GM19468 (cell line): ENCODE measurements around the gene KLK7.

ENCODE experiments used
- ATAC-seq: cut with Tn5 transposase; IDR thresholded peaks from one replicate; pipeline ENCODE4 v1.9.1; 2021; ENCODE audit warnings: mild to moderate bottlenecking, moderate library complexity, moderate number of reproducible peaks; ENCODE audit not compliant: unreplicated experiment; ENCODE audit errors: extremely low read depth

KLK7 gene

DNA sequence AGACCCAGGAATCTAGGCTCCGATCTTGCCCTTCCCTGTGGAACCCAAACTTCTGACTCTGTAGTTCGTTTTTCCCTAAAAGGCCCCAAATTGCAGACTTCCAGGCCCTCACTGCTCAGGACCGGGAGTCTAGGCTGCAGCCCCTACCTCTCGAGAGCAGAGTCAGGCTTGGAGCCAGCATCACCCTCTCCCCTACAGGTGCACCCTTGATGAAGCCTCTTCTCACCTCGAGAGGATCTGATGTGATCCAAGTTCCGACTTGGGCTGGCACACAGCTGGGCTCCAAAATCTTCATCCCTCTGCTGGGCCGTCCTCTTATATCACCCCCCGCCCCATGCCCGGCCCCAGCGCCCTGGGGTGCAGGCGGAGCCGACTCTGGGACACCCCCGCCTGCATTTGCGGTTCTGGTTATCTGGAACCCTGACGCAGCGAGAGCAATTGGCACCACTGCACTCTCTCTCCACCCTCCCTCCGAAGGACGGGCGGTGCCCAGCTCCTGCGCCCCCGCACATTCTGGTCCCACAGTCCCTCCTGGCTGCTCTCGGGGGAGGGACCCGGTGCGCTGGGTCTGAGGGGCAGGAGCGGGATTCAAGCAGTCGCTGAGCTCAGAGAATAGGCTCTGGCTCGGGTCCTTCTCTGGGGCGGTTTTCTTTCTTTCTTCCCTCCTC, at the start of gene KLK7:
KLK7 (minus strand) TSS at position 293 of the 668 bp plus-strand sequence. CDS start 1,518 bp downstream, outside the sequence.
- no peak for ATAC-seq

DNA sequence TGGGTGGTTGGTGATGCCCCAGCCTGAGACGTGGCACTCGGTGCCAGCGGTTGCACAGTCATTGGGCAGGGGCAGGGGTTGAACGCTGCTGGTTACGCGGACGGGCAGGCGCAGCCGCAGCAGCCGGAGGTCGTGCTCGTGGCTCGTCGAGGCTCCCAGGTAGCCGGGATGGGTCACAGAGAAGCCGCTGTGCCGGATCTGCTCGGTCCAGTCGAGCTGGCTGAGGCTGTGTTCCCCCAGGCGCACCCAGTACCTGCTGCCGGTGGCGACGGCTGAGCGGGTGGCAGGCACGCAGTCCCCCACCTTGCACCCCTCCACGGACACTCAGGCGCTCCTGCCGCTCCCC, 48.1 kb upstream of the KLK7 start:
- ATAC-seq: no peak

GRCh38 chr19:51031220-51031879, 47.6 kb upstream of the KLK7 start:
- ATAC-seq: no peak

GRCh38 chr19:51030631-51031030, 46.9 kb upstream of the KLK7 start:
- ATAC-seq: no peak

GRCh38 chr19:51029718-51030117, 46.0 kb upstream of the KLK7 start:
- no peak for ATAC-seq

GRCh38 chr19:51027873-51028272, 44.2 kb upstream of the KLK7 start:
- ATAC-seq: no peak

DNA sequence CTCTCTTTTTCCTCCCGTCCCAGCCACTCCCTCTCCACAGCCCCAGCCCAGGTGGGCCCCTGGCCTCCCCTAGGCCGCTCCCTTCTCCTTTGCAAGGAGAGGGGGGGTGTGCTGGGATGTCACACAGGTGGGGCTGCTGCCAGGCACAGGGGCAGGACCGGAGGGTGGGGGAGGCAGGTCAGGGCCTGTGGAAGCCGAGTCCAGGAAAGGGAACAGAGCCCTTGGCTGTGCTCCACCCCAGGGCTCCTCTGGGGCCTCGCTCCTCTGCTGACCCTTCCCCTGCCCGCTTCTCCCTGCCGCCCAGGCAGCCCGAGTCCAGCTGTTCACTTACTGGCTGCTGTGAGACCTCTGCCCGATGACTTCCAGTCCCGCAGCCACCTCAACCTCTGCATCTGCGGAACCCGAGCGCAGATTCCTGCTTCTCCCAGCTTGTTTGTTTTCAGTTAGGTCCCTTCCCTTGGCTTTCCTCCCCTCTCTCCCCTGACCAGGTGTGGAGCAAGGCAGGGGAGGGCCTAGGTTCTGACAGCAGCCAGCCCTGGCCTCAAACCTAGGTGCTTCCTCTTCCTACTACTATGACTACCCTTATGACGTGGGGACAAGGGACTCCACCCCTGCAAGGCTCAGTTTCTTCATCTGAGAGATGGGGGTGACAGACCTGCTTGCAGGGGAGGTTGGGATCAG, 43.5 kb upstream of the KLK7 start:
- no peak for ATAC-seq

GRCh38 chr19:51026554-51026831, 42.8 kb upstream of the KLK7 start, which contains the start of gene KLK11:
Gene KLK11 (minus strand): TSS chr19:51026616. CDS start chr19:51025631, 985 bp downstream.
- no peak for ATAC-seq

- no peak for ATAC-seq
Observed at GRCh38 chr19:51025809-51026553, 42.3 kb upstream of the KLK7 start.

DNA sequence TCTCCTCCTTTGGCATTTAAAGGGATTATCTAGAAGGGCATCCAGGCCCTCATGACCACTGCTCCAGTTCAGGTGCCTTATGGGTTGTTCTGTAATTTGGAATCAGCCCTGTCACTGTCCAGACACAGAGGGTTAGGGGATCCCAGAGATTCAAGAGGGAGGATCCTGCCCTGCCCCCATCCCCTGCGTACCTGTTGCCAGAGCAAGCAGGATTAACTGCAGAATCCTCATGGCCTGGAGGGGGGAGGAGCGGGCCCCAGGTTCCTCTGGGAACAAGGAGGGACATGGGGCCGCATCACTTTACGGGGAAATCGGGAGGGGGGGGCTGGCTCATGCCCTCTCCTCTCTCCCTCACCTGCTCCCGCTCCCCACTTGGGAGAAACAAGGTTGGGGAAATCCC, 41.7 kb upstream of the KLK7 start:
- no peak for ATAC-seq

- ATAC-seq: no peak
Observed at GRCh38 chr19:51024924-51025323, 41.2 kb upstream of the KLK7 start.

DNA sequence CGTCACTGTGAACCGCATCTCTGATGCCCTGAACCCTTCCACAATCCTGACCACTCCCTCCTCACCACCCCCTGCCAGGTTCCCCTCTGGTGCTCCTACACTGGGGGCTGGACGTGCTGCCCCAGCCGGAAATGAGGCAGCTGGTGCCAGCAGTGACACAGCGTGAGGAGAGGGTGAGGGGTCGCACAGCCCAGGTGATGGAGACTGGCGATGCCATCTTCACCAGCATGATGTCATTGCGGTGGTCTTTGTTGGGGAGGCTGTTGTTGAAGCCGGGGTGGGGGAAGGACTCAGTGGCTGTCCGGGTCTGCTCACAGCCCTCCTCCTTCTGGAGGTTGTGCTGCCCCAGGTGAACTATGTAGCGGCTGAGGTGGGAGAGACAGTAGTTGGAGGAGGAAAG, 40.2 kb upstream of the KLK7 start:
- no peak for ATAC-seq

- no peak for ATAC-seq
Observed at GRCh38 chr19:51022526-51022925, 38.8 kb upstream of the KLK7 start.

DNA sequence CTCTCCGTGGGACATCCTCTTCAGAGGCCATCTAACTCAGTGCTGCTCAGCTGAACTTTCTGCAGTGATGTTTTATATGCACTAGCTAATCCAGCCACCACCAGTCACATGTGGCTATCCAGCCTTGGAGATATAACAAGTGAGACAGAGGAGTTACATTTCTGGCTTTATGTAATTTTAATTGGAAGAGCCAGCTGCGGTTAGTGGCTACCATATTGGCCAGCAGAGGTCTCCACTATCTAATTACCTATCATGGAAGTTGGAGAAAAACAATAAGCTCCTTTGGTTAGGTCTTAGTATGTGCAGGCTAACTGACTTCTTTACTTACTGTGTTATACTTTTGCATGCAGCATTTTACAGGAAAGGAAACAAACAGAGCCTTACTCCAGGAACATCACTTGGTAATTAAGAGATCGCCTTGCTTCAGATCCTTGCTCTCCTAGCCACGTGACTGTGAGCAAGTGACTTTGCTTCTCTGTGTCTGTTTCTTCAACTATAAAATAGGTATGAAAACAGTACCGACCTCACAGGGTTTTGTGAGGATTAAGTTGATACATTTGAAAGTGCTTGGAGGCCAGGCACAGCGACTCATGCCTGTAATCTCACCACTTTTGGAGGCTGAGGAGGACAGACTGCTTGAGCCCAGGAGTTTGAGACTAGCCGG, 37.4 kb upstream of the KLK7 start:
- no peak for ATAC-seq

- no peak for ATAC-seq
Observed at GRCh38 chr19:51019544-51019925, 35.8 kb upstream of the KLK7 start, which contains the start of gene KLK10. Gene KLK10 (minus strand): TSS chr19:51019709. CDS start chr19:51019130, 579 bp downstream.

DNA sequence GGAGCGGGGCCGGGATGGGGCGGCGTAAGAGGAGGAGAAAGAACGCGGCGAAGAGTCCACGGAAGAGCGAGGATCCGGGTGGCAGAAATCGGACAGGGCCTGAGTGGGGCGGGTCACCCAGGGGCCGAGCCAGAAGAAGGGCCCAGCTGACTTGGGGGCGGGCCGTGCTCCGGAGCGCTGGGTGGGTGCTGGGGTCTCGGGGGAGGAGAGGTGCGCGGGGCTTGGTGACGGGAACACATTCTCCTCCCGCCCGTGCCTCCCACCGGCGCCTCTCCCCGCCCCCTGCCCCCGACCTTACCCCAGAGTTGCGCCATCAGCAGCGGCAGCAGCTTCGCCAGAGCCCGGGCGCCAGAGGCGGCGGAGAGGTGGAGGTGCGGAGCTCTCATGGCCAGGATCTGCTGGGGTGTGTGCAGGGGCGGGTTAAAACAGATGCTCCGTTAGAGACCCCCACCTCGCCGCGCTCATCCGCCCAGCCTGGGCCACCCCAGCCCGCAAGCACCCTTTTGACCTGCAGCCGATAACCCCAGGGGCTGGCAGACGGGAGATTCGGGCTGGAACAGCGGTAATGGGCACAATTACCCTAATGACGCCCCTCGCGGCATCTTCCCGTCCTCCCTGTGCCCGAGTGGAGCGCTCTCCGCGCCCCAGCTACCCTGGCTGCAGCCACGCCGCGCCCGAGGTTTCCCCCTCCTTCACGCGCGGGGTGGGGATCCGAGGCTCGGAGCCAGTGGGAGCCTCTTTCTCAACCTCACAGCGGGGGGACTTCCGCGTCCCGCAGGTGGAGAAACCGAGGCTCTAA, 35.2 kb upstream of the KLK7 start:
- no peak for ATAC-seq

- no peak for ATAC-seq
Observed at GRCh38 chr19:51016798-51017683, 33.3 kb upstream of the KLK7 start.

- ATAC-seq: no peak
Observed at GRCh38 chr19:51015691-51016267, 32.1 kb upstream of the KLK7 start.
